HG03439 (cell line): Measurements from ENCODE around the gene PCDH20.
"Not testable (repeated sequence)": the region's sequence is repeated elsewhere in the genome, so short reads cannot be mapped to it uniquely, and the experiment has no call there.

Experiments
- ATAC-seq: cut with Tn5 transposase; IDR thresholded peaks from one replicate; pipeline ENCODE4 v1.9.1; 2021; ENCODE audit warnings: mild to moderate bottlenecking, moderate library complexity; ENCODE audit not compliant: unreplicated experiment

PCDH20 gene, protein sequence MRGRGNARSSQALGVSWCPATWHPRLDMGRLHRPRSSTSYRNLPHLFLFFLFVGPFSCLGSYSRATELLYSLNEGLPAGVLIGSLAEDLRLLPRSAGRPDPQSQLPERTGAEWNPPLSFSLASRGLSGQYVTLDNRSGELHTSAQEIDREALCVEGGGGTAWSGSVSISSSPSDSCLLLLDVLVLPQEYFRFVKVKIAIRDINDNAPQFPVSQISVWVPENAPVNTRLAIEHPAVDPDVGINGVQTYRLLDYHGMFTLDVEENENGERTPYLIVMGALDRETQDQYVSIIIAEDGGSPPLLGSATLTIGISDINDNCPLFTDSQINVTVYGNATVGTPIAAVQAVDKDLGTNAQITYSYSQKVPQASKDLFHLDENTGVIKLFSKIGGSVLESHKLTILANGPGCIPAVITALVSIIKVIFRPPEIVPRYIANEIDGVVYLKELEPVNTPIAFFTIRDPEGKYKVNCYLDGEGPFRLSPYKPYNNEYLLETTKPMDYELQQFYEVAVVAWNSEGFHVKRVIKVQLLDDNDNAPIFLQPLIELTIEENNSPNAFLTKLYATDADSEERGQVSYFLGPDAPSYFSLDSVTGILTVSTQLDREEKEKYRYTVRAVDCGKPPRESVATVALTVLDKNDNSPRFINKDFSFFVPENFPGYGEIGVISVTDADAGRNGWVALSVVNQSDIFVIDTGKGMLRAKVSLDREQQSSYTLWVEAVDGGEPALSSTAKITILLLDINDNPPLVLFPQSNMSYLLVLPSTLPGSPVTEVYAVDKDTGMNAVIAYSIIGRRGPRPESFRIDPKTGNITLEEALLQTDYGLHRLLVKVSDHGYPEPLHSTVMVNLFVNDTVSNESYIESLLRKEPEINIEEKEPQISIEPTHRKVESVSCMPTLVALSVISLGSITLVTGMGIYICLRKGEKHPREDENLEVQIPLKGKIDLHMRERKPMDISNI

DNA sequence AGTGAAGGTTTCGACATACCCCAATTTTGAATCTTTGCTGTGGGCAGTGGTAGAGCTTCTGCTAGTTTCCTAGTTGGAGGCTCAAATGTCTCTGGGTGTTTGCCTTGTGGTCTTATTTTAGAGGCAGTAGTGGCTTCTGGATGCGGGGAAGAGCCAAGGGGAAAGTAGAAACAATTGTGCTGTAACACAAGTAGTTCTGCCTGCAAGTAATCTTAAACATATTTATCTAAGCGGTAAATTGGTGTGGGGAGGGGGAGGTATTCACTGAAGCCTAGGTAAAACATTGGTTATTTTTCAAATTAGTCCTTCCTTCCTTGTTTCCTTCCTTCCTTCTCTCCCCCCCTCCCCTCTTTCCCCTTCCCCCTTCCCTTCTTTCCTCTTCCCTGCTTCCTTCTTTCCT lies at the start of gene PCDH20:
Gene PCDH20, minus strand, starts transcription at position 101 of the 400 bp plus-strand sequence. CDS start 691 bp downstream, outside the sequence.
- no peak for ATAC-seq

DNA sequence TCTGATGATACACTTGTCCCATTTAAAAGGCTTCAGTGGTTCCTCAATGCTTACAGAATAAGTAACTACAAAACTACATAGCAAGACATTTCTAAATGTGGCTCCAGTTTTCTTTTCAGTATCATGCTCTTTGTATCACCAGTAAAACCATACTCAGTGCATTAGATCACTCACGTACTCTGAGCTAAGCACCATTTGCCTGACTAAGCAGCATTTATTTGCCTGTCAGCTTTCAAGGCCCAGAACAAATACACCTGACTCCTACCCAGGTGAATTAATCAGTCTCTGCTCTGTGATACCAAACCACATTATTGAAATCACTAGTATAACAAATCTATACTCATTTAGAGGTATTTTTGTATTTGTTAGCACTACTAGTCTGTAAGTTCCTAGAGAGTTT lies 47.4 kb upstream of the PCDH20 start:
- no peak for ATAC-seq

DNA sequence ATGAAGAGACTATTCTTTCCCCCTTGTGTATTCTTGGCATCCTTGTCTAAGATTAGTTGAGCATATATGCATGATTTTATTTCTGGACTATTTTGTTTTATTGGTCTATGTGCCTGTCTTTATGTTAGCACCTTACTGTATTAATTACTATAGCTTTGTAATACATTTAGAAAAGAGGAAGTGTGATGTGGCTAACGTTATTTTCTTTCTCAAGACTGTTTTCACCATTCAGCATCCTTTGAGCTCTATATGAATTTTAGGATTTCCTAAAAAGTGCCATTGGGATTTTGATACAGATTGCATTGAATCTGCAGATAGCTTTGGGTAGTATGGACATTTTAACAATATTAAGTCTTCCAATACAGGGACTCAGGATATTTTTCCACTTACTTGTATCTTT lies 37.5 kb upstream of the PCDH20 start:
- no peak for ATAC-seq

DNA sequence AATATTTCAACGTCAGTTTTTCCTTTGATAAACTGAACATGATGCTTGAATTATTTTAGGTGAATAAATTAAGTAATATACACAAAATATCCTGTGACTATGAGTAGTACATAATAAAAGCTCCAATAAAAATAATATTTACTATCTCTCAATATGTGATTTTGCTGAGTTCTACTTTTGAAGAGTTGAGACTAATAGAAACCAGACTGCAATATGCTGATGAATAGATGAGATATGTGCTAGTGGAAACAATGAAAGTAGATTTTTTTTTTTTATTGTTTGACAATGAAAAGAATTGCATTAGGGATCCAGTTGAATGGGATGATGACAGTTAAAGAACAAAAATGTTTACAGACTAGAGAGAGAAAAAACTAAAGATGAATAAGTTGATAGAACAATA lies 16.4 kb upstream of the PCDH20 start:
- ATAC-seq: no peak

DNA sequence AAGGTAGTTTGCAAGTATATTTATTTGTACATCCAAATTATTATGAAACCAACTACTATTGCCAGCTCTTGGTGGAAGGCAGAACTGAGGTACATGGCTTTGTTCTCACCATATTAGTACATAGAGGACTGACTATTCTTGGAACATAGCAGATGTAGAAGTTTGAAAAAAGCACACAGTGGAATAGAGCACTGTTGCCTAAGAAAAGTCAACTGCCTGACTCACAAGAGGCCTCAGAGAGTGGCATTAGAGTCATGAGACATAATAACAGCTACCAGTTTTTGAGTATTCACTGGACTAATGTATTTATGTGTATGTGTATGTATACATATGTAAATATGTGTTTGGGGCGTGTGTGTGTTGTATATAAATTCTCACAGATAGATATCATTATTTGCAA lies 8.3 kb upstream of the PCDH20 start:
- ATAC-seq: no peak

DNA sequence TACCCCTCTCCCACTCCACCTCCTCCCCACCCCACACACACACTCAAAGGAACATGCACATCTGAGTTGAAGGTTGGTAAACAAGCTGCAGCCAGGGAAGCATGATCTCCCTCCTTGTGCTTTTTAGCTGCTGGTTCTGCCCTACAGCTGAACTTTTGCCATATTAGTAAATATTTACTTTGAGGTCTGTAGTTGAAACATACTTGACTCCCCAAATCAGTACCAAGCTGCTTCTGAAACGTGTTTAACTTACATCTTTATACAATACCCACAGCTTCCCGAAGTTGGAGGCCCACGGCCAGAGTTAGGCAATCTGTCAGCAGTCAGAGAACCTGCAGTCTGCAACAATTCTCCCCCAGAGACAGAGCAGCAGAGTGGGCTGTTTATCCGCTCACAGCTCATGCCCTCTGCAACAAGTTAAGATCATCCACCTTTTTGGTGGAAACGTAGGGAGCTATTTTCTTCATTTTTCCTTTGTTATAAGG lies 1.5 kb upstream of the PCDH20 start:
- ATAC-seq: no peak

DNA sequence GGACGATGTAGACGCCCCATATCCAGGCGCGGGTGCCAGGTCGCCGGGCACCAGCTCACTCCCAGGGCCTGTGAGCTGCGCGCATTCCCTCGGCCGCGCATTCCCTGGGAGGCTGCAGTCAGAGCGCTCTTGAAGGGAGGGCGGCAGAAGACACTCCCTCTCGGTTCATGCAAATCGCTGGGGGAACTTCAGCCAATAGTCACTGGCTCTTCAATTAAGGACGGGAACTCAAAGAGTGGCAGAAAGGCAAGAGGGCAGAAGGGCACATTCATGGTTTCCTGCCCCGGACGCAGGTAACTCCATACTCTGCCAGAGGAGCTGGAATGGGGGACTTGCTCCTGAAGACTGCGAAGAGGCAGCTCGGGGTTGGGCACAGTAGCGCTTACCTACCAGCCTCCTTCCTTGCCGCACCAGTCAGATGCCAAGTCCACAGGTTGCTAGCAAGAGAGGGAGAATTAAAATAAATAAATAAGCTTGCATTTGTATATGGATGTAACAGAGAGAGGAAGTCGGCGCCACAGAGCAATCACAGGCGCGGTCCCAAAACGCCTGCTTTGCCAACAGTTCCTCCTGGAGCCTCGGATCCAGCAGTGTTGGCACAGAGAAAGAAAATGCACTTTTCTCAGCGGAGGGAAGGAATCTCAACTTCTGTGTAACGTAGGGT lies 459 bp downstream of the PCDH20 start:
- no peak for ATAC-seq

DNA sequence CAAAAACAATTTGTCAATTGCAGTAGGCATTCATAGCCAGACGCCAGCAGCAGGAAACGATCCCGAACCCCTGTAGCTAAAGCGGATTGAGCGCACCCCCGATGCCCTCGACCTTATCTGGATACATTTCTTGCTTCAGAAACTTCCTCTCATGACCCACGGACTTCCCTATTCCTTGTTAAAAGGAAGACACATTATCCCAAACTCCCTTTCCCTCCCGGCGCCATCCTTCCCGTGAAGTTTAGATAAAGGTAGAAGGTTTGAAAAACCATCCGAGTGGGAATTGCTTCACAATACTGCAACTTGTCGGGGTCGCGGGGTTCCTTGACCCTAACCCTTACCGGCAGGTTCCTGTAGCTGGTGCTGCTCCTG lies 977 bp downstream of the PCDH20 start:
- no peak for ATAC-seq

DNA sequence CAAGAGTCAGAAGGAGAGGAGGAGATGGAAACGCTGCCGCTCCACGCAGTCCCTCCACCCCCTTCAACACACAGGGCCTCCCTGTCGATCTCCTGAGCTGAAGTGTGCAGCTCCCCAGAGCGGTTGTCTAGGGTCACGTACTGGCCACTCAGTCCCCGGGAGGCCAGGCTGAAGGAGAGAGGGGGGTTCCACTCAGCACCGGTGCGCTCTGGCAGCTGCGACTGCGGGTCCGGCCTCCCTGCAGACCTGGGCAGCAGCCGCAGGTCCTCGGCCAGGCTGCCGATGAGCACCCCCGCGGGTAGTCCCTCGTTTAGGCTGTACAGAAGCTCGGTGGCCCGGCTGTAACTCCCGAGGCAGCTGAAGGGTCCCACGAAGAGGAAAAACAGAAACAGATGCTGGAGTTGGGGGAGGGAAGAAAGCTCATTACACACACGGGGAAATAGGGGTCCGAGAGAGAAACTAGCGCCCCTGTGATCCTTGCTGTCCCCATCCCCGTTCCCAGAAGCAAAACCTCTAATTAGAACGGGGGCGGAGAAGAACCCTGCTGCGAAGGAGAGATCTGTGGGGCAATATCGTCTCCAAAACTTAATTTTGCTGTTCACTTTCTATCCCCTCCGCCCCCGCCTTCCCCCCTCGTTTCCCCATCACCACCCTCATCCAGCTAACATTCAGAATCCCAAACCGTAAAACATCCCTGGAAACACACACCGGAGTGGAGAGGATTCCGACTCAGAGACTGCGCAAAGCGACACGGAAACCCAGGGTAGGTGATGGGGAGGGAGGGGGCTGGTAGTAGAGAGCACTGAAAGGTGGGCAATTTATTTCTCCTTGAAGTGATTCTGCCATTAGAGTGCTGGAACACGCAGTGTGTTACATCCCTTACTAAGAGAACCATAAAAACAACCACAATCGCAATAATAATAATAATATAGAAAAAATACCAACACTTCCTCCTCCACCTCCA lies 1.8 kb downstream of the PCDH20 start:
- no peak for ATAC-seq

DNA sequence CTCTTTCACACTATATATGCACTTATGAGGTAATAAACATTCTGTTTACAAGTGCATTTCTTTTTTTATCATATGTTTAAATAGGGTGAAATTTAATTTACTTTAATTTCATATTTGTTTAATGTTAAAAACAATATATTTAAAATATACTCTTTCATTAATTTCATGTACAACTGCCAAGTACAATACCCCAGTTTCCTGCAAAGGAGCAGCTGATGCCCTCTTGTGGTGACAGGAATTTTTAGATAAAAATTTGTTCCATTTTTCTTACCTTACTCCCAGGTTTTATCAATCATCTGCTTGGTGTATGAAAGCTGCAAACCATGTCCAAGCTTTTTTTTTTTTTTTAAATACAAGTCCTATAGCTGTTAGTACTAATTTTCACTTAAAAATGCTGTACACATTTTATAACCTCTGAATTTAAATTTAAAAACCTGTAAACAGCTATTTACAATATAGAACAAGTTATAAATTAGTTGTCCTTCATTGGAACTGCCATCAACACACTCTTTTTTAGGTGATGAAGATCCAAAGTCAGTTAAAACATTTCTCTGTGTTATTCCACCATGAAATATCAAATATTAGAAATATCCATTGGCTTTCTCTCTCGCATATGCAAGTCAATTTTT lies 4.9 kb downstream of the PCDH20 start:
- ATAC-seq: no peak

DNA sequence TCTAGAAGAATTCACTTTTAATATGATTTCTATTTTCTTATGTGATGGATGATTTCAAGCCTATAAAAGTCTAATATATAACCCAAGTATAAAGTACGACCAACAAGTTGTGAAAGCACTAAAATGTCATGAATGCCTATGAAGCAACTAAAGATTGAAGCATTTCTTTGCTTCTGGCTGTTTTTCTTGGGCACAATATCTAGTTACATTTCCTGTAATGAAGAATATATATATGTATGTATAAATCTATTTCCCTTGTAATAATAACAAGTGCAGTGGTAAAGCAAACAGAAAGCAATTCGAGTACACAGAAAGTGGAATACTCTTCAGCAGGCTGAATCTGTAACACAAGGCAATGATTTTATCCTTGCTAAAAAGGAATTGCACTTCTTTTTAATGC lies 5.4 kb downstream of the PCDH20 start:
- no peak for ATAC-seq

DNA sequence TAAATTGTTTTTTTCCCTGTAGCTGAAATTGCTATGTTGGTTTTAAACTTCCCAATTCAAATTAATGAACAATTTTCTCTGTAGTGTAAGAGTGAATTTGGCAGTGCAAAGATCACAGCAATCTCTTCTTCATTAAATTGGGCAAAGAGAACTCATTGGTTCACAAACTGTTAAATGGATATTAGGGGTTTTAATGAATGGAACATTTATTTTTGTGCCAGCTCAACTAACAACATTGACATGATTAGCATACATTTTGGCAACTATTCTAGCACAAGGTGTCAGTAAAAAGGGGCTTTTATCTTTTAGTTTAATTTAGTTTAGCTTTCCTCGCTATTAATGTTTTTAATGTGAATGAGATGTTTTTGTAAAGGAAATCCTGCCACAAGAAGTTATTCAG lies 7.1 kb downstream of the PCDH20 start:
- no peak for ATAC-seq

DNA sequence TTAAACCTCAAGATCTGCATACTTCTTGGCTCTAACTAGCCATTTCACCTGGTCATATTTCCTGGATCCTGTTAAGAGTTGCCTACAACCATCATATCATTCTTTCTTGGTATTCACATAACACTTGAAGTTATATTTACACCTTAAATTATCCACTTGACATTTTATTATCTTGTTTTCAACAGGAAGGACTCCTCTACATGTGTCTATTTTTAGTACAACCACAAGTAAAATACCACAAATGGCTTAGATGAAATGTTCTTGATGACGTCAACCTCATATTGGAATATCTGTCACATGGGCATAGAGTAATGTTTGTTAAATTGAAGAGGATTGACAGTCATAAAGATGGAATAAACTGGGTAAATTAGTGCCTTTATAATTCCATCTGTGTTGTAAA lies 9.4 kb downstream of the PCDH20 start:
- ATAC-seq: no peak

DNA sequence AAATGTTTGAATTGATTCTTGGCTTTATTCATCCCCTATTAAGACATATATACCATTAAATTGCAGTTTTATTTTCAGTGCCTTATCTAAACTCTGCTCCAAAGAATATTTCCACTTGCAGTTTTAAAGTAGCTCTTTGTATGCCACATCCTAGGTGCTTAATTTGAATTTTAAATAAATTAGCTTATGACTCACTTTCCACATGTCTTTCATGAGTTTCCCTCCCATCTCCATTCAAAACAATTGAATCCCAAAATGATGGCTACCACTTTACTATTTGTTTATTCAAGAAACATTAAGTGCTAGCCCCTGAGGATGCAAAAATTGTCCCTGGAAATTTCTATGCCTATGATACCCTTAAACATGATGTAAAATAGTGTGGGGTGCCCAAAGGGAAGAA lies 19.5 kb downstream of the PCDH20 start:
- ATAC-seq: no peak

DNA sequence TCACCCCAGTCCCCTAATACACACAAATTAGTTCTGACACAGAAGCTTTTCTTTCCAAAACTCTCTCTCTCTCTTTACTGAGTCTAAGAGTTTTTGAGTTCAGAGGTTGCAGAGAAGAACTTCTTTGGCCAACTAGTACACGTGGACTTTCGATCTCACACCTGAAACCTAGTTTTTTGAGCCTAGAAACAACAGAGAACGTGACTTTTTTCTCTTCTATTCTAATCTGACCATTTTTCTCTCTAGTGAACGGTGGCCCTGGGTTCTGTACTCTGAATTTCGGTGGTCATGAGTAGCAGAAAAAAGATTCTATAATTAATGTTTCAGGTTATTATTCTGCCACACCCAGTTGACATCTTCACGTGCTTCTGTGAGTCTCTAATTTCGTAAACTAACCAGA lies 24.2 kb downstream of the PCDH20 start:
- ATAC-seq: no peak

DNA sequence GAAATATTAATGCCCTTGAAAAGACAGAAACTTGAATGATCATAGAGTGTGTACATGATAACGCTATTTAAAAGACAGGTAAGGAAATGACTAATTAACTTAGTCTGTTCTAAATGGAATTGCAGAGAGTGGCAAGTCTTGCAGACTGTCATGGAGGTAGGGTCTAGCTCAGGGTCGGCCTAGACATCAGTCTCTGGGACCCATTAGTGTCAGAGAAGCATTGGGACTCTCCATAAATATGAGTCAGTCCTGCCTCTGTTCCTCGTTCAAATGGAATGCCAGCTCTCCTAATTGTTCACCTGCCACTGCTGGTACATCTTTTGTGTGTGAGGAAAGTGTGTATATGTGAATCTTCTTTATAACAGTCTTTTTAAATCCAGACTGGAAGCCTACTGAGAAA lies 28.0 kb downstream of the PCDH20 start:
- no peak for ATAC-seq

DNA sequence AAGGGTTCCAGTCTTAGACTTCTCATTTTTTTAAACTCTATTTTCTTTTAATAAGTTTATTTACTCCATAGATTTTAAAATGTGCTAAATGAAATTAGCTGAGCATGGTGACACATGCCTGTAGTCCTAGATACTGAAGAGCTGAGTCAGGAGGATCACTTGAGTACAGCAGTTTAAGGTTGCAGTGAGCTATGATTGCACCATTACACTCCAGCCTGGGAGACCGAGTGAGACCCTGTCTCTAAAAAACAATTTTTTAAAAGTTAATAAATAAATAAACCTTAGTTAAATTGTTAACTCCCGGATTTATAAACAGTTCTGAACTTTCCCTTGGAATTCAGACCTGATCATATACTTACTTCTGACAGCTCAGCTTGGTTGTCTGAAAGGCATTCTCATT lies 32.5 kb downstream of the PCDH20 start:
- no peak for ATAC-seq

DNA sequence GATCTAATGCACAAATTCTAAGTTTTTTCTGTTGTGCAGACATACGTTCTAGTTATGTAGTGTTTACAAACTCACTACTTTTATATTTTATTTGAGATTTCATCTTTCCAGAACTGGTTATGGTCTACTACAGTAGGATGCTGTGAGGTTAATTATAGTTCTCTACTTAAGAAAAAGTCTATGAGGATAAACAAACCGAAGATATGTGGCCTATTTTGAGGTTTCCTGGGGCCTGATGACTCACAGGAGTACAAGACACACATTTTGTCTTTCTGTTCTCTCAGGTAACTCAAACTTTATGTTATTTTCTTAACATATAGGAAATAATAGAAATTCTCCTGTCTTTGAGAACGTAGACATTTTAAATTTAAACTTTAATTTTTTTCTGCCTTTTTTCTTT lies 45.1 kb downstream of the PCDH20 start:
- ATAC-seq: no peak

DNA sequence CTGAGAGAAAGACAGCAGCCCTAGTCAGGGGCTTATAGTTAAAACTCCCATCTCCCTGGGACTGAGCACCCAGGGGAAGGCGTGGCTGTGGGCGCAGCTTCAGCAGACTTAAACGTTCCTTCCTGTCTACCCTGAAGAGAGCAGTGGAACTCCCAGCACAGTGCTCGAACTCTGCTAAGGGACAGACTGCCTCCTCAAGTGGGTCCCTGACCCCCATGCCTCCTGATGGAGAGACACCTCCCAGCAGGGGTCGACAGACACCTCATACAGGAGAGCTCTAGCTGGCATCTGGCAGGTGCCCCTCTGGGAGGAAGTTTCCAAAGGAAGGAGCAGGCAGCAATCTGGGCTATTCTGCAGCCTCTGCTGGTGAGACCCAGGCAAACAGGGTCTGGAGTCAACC lies 51.0 kb downstream of the PCDH20 start:
- not testable (repeated sequence) for ATAC-seq

DNA sequence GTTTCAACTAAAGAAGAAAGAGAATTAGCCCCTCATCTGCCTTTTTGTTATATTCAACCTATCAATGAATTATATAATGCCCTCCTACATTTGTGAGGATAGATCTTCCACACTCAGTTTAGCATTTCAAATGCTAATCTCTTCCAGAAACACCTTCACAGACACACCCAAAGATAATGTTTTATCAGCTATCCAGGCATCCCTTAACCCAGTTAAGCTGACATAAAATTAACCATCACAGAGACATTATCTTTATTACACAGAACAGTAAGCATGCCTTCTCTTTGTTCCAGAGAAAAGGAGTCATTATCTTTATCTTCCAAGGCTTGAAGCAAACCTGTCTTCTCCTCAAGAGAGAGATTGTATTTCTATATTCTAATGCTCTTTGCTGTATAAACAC lies 53.1 kb downstream of the PCDH20 start:
- ATAC-seq: no peak
